MM.1S (cell line): Measurements from ENCODE around the gene TMEM59.

Experiments used
- DNase-seq: peaks from one replicate; pipeline ENCODE4 v3.0.0-alpha.2; 2015
- H2AFZ ChIP-seq: fragments of 300-600 bp; sonication (generic); 2 replicates; pipeline ENCODE4 v1.6.0; 2016; ENCODE audit warnings: antibody characterized with exemption, low read length
- H3F3A ChIP-seq: fragments of 300-600 bp; sonication (generic); 2 replicates; pipeline ENCODE4 v1.6.1; 2016; ENCODE audit warnings: mild to moderate bottlenecking, antibody characterized with exemption, low read length, moderate library complexity, mixed read lengths; ENCODE audit not compliant: insufficient read depth
- H3K27ac ChIP-seq: fragments of 300-600 bp; sonication (generic); 2 replicates; pipeline ENCODE4 v1.5.1; 2016; ENCODE audit warnings: mild to moderate bottlenecking, low read length
- H3K27me3 ChIP-seq: fragments of 300-600 bp; sonication (generic); replicated peaks from 2 replicates; pipeline ENCODE4 v1.6.0; 2016; ENCODE audit warnings: low read length; ENCODE audit not compliant: insufficient read depth
- H3K36me3 ChIP-seq: fragments of 300-600 bp; sonication (generic); replicated peaks from 2 replicates; pipeline ENCODE4 v1.6.1; 2016; ENCODE audit warnings: mild to moderate bottlenecking, low read length, mixed read lengths; ENCODE audit not compliant: insufficient read depth
- H3K4me1 ChIP-seq: fragments of 300-600 bp; sonication (generic); 2 replicates; pipeline ENCODE4 v1.6.1; 2016; ENCODE audit warnings: low read length, mixed read lengths
- H3K4me2 ChIP-seq: fragments of 300-600 bp; sonication (generic); 2 replicates; pipeline ENCODE4 v1.6.0; 2016; ENCODE audit warnings: low read depth, low read length
- H3K4me3 ChIP-seq: fragments of 300-600 bp; sonication (generic); 2 replicates; pipeline ENCODE4 v1.5.1; 2016; ENCODE audit warnings: low read length, mixed read lengths
- H3K79me2 ChIP-seq: fragments of 300-600 bp; sonication (generic); 2 replicates; pipeline ENCODE4 v1.6.1; 2016; ENCODE audit warnings: mixed run types, low read length, mixed read lengths
- H3K9ac ChIP-seq: fragments of 300-600 bp; sonication (generic); 2 replicates; pipeline ENCODE4 v1.6.1; 2016; ENCODE audit warnings: low read length, mixed read lengths
- H3K9me2 ChIP-seq: fragments of 300-600 bp; sonication (generic); replicated peaks from 2 replicates; pipeline ENCODE4 v1.6.1; 2016; ENCODE audit warnings: mild to moderate bottlenecking, low read length, mixed read lengths; ENCODE audit not compliant: insufficient read depth
- H3K9me3 ChIP-seq: fragments of 300-600 bp; sonication (generic); replicated peaks from 2 replicates; pipeline ENCODE4 v1.6.1; 2016; ENCODE audit warnings: mild to moderate bottlenecking, low read length, mixed read lengths; ENCODE audit not compliant: insufficient read depth
- H4K20me1 ChIP-seq: fragments of 300-600 bp; sonication (generic); 2 replicates; pipeline ENCODE4 v1.6.1; 2016; ENCODE audit warnings: mild to moderate bottlenecking, low read length, moderate library complexity, mixed read lengths; ENCODE audit not compliant: insufficient read depth
- CTCF ChIP-seq: fragments of 300-600 bp; sonication (generic); IDR thresholded peaks from 2 replicates; pipeline ENCODE4 v1.5.1; 2016; ENCODE audit warnings: antibody characterized with exemption, low read length, mixed read lengths
- EZH2 ChIP-seq: fragments of 300-600 bp; sonication (generic); optimal IDR thresholded peaks from 2 replicates; pipeline ENCODE3; 2017; ENCODE audit warnings: low read depth, mild to moderate bottlenecking, antibody characterized with exemption, low read length, mixed read lengths
- EZH2phosphoT487 ChIP-seq: fragments of 300-600 bp; sonication (generic); IDR thresholded peaks from 2 replicates; pipeline ENCODE4 v1.6.1; 2018; ENCODE audit warnings: antibody characterized with exemption, low read length

Gene TMEM59

GRCh38 chr1:54041806-54042205, 11.2 kb downstream of the TMEM59 start:
- H3K27ac ChIP-seq = no peak overlapping the region
- peaks cover 37% of the 10 kb centered on the region for H3K79me2 ChIP-seq
- peaks cover 8% of the 10 kb centered on the region; the same call in 1 of the 2 replicates for H3K36me3 ChIP-seq
- no peak for DNase-seq
- no peak overlapping the region for H3K9ac ChIP-seq
- H3K4me2 ChIP-seq = no peak overlapping the region
- H3K9me2 ChIP-seq = no peaks in the 10 kb centered on the region
- H2AFZ ChIP-seq = no peak overlapping the region
- H3K27me3 ChIP-seq = no peaks in the 10 kb centered on the region; the same call in 1 of the 2 replicates
- no peaks in the 10 kb centered on the region for H3K9me3 ChIP-seq
- H4K20me1 ChIP-seq = no peaks in the 10 kb centered on the region; the same call in 1 of the 2 replicates
- H3K4me1 ChIP-seq = peaks cover 6% of the 10 kb centered on the region; the same call in 1 of the 2 replicates
- no peaks in the 10 kb centered on the region for H3F3A ChIP-seq
- TF ChIP-seq CTCF = no peak
- H3K4me3 ChIP-seq = no peak overlapping the region

DNA sequence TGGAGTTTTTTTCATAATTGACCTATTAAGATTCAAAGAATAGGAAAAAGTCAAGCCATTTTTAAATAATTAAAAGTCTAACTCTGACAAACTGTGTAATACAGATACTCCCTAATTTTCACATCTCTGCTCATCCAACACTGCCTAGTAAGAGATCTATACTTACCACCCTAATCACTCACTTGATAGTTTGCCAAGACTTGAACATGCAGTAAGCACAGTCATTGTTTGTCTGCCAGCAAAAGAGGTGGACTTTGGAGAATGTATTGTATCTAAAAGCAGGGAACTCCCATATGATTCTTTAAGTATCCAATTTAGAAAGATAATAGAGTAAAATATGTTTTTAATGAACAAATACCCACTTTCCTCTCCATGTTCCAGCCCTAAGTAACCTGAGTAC, 15.5 kb downstream of the TMEM59 start:
- H2AFZ ChIP-seq = no peak overlapping the region
- no peaks in the 10 kb centered on the region for H3K9me2 ChIP-seq
- 0 out of 2 replicates have a peak, but pooled peaks cover 3% of the 10 kb centered on the region for H3K79me2 ChIP-seq
- no peak overlapping the region for H3K4me2 ChIP-seq
- no peak overlapping the region for H3K4me3 ChIP-seq
- no peak overlapping the region for H3K27ac ChIP-seq
- H3K4me1 ChIP-seq = peaks cover 5% of the 10 kb centered on the region; the same call in 1 of the 2 replicates
- peaks cover 14% of the 10 kb centered on the region; the same call in 1 of the 2 replicates for H3K36me3 ChIP-seq
- no peaks in the 10 kb centered on the region; the same call in 1 of the 2 replicates for H3K27me3 ChIP-seq
- no peaks in the 10 kb centered on the region for H3K9me3 ChIP-seq
- H4K20me1 ChIP-seq = no peaks in the 10 kb centered on the region; the same call in 1 of the 2 replicates
- H3F3A ChIP-seq = no peaks in the 10 kb centered on the region
- no peak for DNase-seq
- TF ChIP-seq CTCF (no peak), EZH2 (no peak)
- no peak overlapping the region for H3K9ac ChIP-seq

DNA sequence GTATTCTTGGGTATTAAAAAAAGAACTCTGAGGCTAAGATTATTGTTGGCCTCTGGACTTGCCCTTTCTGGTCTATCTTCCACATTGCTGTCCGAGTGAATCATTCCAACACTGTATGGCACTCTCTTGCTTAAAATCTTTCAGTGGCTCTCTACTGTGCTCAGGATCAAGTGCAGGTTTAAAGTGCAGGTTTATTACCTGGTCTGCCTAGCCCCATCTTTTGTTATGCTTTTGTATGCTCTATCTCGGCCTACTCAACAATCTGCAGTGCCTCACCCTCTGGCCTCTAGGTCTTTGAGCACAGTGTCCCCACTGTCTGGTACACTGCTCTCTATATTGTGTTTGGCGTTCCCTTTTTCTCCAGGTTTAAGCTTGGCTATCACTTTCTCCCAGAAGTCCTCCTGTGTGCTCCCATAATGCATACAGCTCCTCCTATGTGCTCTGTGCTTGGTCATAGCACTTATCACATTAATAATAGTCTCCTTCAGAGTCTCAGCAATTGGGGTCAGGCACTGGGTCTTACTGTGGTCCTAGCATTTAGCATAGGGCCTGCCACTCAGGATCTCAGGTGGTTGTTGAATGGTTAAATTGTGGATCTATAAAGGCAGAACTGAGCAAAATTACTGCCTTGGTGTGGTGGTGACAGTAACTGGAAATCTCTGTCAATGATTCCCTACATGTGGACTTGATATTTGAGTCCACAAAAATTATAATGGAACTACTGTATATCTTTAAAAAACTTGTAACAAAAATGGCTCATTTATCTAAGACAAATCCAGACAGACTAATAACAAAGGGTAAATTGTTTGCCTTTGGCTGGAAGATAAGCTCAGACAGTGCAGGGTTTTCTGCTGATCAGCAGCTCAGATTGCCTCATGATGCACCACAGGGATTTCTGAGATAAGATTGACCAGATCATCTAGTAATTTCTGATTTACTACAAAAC, 24.4 kb downstream of the TMEM59 start:
- Histone ChIP-seq H4K20me1 (no peaks in the 10 kb centered on the region), H3K9ac (no peak overlapping the region), H3K4me1 (0 out of 2 replicates have a peak, but pooled peaks cover under 1% of the 10 kb centered on the region), H3K9me2 (no peaks in the 10 kb centered on the region), H3K27me3 (no peaks in the 10 kb centered on the region), H3K4me3 (no peak overlapping the region), H3K79me2 (no peaks in the 10 kb centered on the region), H2AFZ (no peak overlapping the region), H3K27ac (no peak overlapping the region), H3K36me3 (peaks cover 7% of the 10 kb centered on the region; the same call in 1 of the 2 replicates), H3F3A (no peaks in the 10 kb centered on the region; the same call in 1 of the 2 replicates), H3K9me3 (no peaks in the 10 kb centered on the region), H3K4me2 (no peak overlapping the region)
- DNase-seq = no peak
- TF ChIP-seq CTCF (no peak), EZH2phosphoT487 (no peak), EZH2 (no peak)
